HG03139 (cell line): ENCODE measurements around the gene PIM1.
A peak's percentile ranks its signal among the peaks of the same experiment; 100 is the strongest.

ENCODE experiments used
- ATAC-seq: cut with Tn5 transposase; IDR thresholded peaks from one replicate; pipeline ENCODE4 v1.9.1; 2021; ENCODE audit not compliant: unreplicated experiment

PIM1 gene

DNA sequence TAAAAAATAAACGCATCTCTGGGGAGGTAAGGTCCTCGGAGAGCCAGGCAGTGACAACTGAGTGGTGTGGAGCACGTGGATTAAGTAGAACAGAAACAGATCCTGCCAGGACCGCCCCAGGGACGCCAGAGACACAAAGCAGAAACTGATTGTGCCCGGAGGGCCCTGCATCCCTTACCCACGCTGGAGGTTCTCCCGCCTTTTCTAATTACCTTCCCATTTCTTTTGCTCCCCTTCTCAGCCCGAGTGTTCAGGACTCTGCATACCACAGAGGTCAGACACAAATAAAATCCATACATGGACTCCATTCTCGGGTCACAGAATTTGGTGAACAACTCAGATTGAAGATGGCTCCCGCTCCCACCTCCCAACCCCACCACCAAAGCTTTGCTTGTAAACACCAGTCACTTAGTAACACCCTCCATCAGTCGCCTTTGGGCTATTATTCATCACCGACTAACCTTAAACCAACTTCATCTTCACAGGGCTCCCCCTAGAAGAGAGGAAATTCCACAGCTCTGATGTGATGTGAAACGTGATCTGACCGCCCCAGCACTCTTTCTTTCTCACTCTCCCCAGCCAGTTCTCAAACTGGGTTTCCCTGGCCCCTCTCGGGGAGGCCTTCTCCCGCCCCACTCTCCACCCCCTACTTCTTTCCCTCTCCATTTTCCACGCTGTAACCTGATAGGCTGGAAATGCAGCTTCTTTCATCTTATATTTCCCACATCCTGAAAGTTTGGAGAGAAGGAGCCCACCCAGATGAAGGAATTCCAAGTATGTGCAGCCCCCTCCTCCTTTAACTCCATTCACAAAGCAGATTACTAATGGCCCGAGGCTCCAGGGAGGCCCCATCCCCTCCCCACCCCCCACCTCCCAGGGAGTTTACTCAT, 32.5 kb upstream of the PIM1 start:
- no peak for ATAC-seq

DNA sequence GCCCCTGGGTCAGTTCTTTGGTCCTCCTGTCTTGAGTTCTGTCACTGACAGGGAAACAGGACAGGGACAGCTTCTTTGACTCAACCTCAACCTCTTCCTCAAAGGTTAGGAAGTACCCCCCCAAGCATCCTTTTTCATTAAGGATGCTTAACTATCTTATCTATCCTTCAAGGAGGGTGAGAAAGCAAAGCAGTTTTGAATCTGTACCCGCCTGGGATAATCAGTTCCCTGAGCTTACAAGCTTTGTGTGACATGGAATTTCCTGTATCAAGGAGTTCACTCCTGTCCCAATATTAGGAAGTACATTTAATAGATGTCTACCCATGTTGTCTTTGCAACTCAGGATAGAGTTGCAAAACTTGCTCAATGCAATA, 31.1 kb upstream of the PIM1 start:
- no peak for ATAC-seq

DNA sequence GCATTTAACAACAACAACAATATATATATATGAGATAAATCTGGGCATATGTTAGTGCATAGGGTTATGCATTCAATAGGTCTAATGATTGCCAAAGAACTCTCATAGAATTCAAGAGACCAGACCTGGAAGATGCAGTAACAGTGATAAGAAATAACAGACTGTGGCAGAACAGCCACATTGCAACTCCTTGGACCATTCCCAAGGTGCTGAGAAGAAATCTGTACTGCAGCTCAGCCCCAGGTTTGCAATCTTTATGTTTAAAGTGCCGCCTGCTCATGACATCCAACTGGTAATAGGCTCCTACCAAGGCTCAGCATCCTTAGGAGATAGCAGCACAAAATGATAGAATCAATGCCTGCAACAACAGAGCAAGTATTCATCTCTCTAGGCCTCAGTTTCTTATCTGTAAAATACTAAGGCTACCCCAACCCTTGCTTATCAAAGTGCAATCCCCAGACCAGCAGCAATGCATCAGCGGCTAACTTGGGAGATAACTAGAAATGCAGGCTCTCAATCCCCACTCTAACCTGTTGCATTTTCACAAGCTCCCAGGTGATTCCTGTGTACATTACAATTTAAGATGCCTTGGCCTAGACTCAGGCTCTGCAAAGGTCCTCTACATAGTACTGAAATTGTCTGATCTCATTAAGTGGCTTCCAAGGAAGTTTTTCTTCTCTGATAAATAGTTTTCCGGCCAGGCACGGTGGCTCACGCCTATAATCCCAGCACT, 30.6 kb upstream of the PIM1 start:
- ATAC-seq = no peak

DNA sequence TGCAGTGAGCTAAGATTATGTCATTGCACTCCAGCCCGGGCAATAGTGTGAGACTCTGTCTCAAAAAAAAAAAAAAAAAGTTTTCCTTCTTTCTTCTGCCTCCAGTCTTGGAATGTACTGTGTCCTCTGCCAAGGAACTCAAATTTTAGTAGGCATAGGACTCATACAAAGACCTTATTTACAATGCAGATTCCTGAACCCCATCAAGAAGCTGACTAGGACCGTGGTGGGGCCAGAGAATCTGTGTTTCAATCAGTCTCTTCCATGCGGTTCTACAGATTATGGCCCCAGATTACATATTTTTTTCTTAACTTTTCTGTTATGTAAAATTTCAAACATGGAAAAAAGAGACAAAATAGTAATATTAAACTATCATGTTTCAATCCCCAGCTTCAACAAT, 29.8 kb upstream of the PIM1 start:
- ATAC-seq = no peak

DNA sequence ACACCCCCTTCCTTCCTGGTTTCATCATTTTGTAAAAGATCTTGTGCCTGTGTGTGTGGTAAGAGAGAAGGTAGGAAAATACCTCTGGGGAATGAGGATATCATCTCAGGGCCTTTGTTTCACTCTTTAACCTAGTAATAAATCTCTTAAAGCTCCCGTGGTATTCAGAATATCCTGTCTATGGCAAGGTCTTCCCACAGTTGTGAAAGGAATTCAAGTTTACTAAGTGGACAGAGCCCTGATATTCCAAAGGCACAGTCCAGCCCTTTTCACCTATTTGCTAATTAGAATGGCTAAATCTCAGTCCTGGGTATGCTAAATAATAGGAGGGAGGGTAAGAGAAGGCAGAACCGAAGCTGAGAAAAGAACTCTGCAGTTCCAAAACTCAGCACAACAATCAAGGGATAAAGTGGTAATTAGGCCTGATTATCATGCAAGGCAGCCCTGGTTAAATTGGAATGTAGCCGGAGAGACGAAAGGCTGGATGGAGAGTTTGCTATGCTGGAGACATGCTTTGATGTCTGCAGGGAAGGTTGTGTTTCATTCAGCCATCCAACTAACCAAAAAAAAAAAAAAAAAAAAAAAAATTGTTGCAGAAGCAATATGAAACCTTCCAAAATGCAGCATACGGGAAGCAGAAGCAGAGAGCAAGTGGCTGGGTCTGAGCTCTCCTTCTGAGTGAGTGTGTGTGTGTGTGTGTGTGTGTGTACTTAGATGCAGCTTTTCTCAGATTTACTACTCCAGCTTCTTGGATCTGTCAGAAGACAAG, 28.5 kb upstream of the PIM1 start:
- no peak for ATAC-seq

DNA sequence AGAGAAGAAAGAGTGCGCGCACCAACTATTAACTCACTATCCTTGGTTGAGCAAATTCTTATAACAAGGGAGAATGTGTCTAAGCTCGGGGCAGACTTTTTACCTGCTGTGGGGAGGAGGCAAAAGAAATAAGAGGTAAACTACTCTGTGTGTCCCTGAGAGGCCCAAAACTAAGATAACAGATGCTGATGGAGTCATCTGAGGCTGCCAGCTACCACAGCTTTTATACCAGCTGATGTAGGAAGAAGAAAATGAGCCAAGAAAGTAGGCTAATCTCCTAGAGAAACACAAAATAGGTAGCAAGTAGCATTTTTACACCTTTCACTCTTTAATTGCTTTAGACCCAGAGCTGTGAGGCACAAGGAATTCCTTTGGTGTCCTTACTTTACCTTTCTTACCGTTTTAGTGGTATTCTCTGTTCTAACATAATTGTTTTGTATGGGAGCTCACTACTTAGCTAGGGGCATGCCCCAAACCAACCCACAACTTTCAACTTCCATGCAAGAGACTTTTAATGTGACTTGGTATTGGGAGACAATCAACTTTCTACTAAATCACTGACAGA, 27.8 kb upstream of the PIM1 start:
- no peak for ATAC-seq

DNA sequence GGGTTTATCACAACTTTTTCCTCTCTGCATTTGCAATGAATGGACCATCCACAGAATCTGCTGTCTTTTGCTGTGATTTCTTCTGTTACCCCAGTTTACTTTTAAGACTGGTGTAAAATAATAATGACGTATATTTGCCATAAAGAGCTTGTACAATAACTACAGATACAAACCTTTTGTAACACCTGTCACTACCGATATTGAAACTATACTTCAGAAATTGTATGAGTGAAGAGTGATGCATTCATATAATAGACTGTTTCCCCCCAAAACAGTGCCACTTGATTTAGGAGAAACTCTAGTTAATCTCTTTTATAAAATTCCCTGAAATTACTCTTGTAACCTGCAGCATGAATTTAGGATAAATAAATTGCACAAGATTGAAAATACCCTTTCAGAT, 26.4 kb upstream of the PIM1 start:
- no peak for ATAC-seq

DNA sequence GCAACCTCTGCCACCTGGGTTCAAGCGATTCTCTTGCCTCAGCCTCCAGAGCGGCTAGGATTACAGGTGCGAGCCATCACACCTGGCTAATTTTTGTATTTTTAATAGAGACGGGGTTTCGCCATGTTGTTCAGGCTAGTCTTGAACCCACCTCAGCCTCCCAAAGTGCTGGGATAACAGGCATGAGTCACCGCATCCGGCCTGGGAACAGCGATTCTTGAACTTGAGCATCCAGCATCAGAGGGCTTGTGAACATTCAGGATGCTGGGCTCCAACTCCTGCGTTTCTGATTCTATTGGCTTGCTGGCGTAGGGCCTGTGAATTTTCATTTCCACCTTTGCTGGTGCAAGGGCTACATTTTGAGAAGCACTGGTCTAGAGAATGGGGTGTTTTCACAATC, 24.5 kb upstream of the PIM1 start:
- ATAC-seq = no peak

DNA sequence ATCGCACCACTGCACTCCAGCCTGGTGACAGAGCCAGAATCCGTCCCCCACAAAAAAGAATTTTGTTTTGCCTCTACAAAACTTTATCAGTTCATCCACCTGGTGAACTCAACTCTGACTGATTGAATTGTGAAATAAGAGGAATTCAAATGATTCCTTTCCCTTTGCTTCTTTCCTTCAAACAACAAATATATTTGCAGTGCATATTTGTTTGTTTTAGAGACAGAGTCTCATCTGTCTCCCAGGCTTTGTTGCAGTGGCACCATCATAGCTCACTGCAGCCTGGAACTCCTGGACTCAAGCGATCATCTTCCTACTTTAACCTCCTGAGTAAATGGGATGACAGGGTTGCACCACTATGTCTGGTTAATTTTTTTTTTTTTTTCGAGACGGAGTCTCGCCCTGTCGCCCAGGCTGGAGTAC, 23.2 kb upstream of the PIM1 start:
- no peak for ATAC-seq

DNA sequence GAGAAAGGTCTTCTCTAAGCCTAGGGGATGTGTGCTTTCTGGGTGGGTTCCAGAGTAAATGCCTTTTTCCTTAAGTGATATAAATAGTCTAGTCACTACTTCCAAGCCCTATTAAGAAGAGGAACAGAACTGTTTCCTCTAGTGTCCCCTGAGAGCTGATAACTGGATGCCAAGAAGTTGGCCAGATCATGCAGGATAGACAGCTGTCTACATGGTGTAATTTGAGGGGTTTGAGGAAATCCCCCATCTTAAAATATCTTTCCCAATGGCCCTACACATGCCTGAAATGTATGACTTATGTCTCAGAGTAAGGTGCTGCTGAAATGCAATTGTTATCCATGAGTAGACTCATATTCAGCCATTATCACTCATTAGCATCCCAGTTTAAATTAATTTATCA, 20.2 kb upstream of the PIM1 start:
- ATAC-seq = no peak

DNA sequence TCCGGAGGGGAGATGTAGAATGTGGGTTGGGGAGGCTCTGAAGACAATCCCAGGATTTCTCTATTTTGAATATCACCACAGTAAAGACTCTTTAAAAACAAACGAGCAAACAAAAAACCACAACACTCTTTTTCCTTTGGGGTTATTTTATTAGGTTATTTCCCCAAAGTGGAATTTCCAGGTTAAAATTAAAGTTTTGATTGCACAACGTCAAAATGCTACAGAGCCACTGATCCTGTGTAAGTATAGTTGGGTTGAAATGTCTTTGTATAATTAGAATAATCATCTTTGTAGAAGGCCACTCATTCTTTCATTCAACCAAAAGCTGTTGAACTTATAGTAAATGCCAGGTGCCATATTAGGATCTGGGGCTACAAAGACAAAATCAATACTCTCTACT, 19.6 kb upstream of the PIM1 start:
- ATAC-seq = no peak

DNA sequence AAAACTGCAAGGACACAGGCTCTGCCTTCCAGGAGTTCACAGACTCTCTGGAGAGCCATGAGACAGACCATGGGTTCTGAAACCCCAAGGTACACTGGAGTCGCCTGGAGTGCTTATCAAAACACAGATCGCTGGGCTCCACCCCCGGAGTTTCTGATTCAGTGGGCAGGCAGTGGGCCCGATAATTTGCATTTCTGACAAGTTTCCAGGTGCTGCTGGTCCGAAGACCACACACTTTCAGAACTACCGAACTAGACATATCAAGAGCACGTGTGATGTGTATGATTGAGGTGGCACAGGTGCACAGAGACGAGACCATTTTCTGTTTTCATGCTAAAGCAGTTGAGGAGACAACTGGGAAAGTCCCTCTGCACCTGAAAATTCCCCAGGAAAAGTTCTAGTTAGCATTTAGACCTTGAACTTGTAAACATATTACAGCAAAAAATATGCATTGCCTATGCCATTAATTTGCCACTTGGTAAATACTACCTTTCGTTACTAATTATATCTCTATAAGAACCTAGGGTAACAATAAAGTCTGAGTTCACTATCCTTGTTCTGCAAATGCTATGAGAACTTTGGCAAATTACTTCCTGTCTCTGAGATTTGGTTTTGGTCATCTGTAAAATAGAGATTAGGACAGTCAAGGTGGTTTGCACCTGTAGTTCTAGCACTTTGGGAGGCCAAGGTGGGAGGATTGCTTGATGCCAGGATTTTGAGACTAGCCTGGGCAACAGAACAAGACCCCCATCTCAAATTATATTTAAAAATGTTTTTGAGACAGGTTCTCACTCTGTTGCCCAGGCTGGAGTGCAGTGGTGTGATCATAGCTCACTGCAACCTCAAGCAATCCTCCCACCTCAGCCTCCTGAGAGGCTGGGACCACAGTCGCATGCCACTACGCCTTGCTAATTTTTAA, 14.3 kb upstream of the PIM1 start:
- ATAC-seq = peak; percentile 79

DNA sequence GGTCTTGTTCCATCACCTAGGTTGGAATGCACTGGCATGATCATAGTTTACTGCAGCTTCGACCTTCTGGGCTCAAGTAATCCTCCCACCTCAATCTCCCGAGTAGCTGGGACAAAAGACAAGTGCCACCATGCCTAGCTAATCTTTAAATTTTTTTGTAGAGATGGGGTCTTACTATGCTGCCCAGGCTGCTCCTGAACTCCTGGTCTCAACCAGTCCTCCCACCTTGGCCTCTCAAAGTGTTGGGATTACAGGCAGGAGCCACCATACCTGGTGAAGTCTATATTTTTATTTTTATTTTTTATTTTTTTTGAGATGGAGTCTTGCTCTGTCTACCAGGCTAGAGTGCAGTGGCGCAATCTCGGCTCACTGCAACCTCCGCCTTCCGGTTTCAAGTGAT, 11.4 kb upstream of the PIM1 start:
- no peak for ATAC-seq

DNA sequence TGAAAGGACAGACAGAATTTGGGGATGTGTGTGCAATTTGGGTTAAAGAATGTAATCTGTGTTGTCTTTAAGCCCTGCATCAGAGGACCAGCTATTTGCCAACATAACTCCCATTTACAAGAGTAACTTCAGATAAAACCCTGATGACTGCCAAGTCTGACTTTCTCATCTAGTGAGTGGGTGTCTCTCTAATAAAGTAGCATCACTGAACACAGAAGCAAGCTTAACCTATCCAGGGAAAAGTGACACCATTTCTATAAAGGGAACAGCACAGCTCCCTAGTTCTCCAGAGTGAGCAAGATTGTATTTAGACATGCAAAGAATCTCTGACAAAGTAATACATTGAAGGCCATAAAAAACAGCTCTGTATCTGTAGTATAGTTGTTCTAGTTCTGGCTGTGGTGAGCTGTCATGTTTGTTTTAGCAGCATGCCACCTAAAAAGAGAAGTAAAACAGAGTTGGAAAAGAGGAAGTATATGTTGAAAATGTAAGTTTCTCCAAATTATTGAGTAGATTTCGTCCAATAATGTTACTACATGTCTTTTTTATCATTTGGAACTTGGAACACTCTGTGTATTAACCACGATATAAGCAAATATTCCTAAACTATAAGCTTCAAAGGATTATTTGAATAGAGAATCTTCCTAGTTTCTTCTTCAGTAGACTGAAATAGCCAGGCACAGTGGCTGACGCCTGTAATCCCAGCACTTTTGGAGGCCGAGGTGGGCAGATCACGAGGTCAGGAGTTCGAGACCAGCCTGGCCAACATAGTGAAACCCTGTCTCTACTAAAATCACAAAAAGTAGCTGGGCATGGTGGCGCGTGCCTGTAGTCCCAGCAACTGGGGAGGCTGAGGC, 8.8 kb upstream of the PIM1 start:
- ATAC-seq = no peak

DNA sequence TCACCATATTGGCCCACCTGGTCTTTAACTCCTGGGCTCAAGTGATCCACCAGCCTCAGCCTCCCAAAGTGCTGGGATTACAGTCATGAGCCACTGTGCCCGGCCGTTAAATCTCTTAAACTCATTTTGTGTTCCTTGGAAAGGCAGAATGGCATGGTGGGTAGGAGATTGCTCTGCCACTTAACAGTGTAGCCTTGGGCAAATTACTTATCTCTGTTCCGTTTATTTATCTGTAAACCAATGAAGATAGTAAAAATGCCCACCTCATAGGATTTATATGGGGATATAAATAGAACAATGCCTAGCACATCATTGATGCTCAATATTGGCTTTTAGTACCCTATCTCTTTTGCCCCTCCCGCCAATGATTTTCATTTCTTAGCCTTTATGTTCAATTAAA, 7.2 kb upstream of the PIM1 start:
- ATAC-seq = no peak

DNA sequence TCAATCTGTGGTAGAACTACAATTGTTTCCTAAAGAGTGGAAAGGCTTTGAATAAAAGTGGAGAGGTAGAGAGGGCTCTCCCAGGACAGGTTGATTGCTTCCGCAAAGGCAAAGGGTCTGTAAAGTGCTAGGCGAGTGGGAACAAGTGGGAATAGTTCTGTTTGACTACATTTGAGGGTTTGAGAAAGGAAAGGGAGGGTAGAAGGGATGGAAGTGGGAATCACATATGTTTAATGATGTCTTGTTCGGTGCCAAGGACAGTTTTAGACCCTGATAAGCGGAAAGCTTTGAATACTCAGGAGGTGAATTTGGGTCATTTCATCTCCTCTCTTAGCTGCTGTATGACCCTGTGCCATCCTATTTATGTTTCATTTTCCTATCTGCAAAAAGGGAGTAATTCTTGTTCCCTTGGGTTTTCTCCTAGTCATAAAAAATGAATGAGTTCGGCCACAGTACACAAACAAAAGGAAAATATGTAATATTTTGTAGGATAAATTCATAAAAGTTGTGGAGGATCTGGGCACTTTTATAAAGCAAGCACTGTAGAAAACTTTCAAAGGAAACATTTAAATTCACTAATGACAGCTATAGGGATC, 1.7 kb upstream of the PIM1 start:
- ATAC-seq = no peak

DNA sequence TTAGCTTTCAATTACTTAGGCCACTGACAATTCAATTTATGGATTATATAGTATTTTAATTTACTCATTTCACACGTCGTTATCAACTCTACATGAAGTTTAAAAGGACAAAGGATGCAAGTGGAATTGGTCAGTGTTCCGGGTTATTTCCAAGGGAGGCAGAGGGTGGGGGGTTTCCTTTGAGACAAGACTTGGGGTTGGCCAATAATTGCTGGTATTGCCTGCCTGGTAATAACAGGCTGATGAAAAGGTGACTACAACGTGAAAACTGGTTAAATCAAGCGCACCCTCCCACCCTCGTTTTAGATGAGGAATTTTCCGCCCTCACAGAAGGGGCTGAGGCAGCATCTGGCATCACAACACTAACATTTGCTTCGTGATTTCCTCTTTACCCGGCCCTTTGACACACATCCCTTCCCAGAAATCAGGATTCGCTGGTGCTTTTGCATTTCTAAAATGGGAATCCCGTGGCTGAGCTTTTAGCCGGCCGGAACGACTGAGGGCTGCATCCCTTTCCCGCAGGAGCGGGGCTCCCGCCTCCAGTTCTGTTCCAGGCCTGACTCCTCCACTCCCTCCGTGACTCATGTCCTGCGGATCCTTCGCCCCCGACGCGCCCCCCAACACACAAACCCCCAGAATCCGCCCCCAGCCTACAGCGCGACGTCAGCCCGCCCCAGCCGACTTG, 999 bp upstream of the PIM1 start:
- ATAC-seq = no peak
